Amniotic epithelial cell (primary cell): ENCODE measurements around the gene ARL2.
A peak's percentile ranks its signal among the peaks of the same experiment; 100 is the strongest.
"Not testable (repeated sequence)": the region's sequence is repeated elsewhere in the genome, so short reads cannot be mapped to it uniquely, and the experiment has no call there.

Experiments
- DNase-seq: peaks from one replicate; pipeline ENCODE4 v3.0.0-alpha.2; 2010; ENCODE audit warnings: low read depth

Gene ARL2

DNA sequence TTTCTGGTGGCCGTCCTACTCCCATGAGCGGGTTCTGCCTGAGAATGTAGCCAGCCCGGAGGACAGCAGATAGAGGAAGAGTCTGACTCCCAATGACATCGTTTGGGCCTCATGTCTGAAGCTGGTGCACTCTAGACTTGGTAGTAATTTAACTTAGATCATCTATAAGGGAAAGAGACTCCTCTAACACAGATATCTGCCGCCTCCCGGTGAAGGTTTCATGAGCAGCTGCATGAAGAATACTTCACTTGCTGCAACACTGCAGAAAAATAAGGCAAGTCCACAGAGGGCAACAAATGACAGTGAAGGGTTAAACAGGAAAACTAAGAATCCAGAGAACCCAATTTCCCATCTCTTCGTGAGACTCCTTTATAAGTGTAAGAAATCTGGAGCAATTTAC is 5.9 kb upstream of the ARL2 start:
- DNase-seq: no peak

DNA sequence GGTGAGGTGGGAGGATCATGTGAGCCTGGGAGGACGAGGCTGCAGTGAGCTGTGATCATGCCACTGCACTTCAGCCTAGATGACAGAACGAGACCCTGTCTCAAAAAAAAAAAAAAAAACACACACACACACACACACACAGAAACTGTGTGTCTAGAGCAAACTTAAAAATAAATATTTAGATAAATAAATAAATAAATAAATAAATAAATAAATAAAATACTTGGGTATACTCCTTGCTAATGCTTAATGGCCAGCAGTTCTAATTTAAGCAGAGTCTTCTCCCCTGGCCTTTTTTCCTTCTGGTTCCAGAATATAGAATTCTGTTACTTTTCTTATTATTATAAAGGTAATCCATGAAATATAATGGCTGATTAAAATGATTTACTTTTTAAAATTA is 5.1 kb upstream of the ARL2 start:
- no peak for DNase-seq

DNA sequence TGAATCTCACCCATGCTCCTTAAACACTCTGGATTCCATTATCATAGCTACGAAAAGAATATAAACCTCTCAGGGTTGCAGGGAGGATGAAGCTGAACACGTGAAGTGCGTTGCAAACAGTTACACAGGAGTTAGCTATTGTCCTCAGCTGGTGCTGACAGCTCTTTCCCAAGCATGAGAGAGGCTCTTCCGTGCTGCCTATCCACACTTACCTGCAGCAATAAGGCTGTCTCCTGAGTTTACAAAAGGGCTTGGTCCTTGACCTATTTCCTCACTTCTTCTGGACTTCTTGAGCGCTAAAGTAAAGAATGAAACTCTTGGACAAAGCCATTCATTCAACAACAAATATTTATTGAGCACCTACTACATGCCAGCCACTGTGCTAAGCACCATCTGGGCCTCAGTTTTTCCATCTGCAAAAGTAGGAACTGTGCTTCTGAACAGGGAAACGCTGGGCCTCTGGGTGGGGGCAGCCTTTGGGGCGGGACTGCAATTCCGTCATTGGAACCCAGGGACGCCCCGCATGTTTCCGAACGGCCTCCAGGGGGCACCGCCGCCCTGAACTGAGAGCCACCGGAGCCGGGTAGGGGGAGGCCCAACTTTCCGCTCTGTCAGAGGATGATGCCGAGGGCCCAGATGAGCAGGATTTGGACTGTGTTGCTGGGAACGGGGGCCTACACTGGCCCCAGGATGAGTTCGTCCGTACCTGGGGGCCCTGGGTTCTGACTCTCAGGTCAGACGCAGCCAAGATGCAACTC is 651 bp upstream of the ARL2 start:
- DNase-seq: peak; percentile 73

DNA sequence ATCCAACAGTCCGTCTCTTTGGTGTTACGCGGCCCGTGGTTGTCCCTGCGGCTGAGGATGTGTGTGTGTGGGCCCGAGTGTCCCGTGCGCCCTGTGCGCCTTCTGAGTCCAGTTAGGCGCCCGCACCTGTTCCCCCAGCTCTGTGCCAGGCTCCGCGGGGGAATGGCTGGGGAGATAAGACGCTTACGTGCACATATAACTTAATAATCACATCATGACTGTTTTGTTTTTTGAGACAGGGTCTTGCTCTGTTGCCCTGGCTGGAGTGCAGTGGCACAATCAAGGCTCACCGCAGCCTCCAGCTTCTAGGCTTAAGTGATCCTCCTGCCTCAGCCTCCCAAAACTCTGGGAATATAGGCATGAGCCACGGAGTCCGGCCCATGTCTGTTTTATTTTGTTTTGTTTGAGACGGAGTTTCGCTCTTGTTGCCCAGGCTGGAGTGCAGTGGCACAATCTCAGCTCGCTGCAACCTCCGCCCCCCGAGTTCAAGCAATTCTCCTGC is 817 bp downstream of the ARL2 start:
- peak; percentile 21 for DNase-seq

DNA sequence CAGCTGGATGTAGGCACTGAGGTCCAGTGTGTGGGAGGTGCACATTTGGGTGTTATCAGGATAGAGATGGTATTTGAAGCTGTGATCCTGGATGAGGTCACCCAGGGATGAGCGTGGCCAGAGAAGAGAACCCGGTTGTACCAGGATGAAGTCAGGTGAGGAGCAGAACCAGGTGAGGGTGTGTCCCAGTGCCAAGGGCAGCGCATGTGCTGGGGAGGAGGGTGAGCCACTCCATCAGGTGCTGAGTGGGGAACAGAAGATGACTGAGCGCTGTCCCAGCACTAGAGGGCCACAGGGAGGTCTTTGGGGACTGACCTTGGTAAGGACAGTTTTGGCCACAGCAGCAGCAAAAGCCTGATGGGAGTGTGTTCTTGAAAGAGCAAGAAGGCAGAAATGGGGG is 2.7 kb downstream of the ARL2 start:
- DNase-seq: no peak

DNA sequence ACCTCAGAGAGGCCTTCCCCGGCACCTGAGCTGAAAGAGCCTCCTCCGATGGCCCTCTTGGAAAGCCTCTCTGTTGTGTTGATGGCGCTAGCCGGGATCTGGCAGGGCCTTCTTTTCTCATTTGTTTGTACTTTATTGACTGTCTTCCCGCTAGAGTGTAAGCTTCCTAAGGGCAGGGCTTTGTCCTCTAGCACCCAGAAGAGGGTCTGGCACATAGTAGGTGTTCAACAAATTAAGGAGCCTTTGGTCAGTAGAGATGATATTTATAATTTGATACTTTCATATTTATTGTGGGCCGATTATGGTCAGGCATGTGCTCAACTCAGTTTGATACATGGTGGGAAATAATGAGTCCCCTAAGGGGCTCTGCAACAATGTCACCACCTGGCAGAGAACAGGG is 4.0 kb downstream of the ARL2 start:
- DNase-seq: no peak

DNA sequence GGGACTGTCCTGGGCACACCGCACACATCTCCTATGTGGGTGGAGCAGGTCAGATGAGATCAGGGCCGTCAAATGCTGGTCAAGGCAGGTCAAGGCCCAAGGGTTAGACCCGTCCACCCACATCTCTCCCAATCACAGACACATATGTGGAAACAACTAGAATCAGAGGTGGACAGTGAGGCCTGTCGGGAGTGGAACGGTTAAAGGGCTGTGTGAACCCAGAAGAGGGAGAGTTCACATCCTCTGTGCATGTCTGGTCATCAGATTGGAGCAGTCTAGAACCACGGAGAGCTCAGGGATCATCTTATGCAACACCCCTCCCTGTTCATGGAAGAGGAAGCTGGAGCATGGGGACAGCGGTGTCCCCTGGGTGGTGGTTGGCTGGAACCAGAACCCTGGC is 5.9 kb downstream of the ARL2 start:
- no peak for DNase-seq

DNA sequence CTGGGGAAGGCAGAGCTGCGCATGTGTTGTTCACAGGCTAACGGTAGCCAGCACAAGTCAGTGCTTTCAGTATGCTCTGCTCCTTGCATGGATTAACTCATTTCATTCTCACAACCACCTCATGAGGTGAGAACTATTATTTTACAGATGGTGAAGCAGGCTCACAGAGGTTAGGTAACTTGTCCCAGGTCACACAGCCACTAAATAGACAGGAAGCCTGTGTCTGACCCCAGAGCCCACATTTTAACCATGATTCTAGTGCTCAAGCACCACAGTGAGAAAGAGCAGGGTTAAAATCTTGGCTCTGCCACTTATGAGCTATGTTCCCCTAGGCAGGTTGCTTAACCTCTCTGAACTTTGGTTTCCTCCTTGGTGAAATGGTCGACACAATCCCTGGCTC is 7.0 kb downstream of the ARL2 start:
- no peak for DNase-seq

DNA sequence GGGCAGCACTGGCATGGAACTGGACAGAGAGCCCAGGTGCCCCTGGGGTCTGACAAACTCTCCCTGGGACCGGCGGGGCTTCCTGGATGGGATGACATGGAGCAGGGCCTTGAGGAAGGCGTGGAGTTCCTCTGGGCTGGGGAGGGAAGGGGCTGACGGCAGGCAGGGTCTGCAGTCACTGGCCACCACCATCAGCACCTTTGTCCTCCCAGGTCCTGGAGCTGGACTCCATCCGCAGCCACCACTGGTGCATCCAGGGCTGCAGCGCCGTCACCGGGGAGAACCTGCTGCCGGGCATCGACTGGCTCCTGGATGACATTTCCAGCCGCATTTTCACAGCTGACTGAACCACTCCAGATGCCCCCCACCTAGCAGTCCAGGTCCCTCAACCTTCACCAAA is 7.5 kb downstream of the ARL2 start:
- DNase-seq: no peak

DNA sequence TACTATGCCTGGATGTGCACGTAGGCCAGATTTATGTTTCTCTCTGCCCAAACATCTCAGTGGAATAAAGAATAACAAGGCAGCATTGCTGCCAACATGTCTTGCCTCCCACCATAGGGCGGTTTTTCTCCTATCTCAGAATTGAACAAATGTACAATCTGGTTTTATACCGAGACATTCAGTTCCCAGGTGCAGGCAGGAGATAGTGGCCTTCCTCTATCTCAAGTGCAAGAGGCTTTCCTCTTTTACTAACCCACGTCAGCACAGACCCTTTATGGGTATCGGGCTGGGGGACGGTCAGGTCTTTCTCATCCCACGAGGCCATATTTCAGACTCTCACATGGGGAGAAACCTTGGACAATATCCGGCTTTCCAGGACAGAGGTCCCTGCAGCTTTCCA is 9.5 kb downstream of the ARL2 start:
- not testable (repeated sequence) for DNase-seq

DNA sequence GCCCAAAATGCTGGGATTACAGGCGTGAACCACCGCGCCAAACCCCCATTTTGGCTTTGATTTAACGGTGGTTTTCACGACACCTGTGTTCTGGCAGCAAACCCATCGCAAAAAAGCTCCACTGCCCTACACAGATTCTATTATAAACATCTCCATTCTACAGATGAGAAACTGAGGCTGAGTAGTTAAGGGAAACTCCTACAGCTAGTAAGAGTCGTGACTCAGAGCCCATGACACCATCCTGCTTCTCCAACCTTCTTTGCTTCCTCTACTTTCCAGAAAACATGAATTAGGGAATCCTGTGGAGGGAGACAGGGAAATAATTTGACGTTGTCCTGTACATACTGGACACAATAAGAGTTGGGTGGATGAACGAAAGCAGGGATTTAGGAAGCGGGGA is 12.8 kb downstream of the ARL2 start:
- peak; percentile 67 for DNase-seq

DNA sequence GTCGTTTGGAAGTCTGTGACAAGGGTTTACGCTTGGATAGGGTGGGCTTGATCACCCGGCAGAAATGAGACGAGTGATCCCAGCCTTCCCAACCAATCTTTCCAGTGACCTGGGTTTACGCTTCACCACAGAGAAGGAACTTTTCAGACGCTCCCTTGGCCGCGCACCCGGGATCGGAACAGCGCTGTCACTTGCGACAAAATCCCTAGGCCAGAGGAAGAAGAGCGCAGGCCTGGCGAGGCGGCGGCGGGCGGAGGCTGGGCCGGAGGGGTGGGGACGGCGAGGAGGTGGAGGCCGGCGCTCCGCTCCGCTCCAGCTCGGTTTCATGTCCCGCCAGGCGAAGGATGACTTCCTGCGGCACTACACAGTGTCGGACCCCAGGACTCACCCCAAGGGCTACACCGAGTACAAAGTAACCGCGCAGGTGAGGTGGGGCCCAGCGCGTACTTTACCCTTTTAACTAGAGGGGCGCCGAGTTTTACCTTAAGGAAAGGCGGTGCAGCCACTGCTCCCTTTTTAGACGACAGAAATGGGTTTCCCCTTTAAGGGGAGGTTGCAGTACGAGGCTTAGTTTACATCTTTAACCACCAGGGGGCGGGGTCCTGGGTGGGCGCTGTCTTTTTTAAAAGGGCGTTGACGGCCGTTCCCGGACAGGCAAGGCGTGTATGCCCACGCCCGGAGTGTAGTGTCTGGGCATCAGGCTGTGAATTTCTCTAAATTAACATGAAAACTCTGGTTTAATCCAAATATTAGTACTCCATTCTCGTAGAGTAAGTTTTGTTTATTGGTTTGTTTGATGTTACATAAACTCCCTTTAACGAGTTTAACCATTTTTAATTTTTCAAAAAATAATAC is 13.5 kb downstream of the ARL2 start, which contains the start of gene SNX15:
SNX15 (plus strand) TSS at position 227 of the 855 bp plus-strand sequence; CDS start at position 326, 99 bp downstream.
- DNase-seq: peak; percentile 96

DNA sequence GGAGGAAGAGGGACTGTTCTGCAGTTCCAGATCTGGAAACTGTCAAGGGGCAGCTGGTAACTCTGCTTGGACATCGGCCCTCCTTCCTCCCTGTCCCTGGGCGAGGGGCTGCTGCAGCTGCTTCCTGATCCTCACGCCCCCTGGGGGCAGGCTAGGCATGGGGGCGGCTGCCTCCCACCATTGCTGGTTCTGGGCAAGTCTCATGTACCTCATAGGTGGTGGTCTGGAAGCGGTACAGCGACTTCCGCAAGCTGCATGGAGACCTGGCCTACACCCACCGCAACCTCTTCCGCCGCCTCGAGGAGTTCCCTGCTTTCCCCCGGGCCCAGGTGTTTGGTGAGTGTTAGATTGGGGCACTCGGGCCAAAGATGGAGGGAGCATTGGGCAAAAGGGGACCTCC is 18.3 kb downstream of the ARL2 start:
- no peak for DNase-seq

DNA sequence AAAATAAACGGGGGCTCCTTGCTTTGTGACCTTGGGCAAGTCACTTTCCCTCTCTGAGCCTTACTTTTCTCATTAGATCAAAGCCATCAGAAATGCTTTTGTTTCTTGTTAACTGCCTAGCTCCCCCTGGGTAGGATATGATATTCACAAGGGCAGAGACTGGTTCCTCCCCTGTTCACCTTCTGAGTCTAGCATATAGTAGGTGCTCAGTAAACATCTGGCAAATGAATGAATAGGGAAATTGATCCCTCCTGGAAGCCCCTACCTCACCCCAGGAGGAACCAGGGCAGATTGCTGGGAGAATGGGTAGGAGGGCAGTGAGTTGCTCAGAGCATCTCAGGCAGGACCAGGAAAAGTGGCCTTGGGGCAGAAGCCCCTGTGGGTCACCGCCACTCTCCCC is 20.5 kb downstream of the ARL2 start:
- DNase-seq: no peak

DNA sequence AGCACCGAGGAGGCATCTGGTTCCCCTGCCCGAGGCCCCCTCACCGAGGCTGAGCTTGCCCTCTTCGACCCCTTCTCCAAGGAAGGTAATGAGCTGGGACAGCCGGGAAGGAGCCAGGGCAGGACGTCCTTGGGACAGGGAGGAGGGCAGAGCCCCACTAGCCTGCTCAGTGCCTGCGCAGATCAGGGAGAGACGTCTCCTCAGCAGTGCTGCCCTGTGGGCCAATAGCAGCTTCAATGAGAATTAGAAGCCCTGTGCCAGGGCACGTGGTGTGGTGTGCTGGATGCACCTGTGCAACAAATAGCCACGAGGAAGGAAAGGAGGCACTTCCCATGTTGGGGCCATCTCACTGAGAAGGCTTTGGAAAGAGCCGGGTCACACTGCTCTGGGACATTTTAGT is 21.6 kb downstream of the ARL2 start:
- no peak for DNase-seq

DNA sequence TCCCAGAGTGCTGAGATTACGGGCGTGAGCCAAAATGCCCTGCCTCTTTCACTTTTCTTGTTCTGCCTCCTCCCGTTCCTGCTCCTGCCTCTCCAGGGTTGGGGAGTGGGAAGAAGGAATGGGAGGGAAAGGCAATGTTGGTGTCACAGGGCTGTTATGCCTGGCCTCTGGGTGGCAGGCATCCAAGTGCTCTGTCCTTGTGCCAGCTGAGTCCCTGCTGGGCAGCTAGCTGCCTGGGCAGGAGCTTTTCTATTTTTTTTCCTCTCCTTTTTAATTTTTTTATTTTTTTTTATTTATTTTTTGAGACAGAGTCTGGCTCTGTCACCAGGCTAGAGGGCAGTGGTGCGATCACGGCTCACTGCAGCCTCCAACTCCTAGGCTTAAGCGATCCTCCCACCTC is 23.0 kb downstream of the ARL2 start:
- no peak for DNase-seq

DNA sequence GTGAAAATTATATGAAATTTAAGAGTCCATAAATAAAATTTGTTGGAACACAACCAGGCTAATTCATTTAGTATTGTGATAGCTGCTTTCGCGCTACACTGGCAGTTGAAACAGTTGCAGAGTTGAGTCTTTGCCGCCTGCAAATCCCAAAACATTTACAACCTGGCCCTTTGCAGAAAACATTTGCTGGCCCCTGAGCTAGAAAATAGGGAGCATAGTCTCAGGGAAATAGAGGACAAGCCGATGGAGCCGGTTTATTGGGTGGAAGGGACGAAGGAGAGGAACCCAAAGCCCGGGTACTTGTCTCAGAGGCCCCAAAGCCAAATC is 26.5 kb downstream of the ARL2 start:
- DNase-seq: no peak

DNA sequence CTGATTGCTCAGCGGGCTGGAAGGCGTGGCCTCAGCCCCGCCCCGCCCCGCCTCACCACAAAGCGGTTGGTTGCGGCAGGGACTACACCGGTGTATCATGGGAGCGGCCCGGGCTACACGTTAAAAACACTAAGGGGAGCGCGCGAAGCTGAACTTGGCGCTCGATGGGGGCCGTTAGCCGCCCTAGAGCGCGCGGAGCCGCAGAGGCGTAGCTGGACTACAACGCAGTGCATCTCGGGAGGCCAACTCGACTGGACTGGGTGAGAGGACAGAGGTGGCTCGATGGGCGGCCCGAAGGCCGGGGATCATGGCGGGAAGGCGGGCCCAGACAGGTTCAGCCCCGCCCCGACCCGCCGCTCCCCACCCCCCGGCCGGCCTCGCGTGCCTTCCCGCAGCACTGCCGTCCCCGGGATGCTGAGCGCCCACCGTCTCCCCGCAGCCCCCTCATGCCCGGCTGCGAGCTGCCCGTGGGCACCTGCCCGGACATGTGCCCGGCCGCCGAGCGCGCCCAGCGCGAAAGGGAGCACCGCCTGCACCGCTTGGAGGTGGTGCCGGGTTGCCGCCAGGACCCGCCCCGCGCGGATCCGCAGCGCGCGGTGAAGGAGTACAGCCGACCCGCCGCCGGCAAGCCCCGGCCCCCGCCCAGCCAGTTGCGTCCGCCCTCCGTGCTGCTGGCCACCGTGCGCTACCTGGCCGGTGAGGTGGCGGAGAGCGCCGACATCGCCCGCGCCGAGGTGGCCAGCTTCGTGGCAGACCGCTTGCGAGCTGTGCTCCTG is 27.1 kb downstream of the ARL2 start, which contains the start of gene SAC3D1:
SAC3D1 (plus strand) TSS at position 364 of the 776 bp plus-strand sequence; CDS start at position 447, 83 bp downstream.
- DNase-seq: peak; percentile 89

DNA sequence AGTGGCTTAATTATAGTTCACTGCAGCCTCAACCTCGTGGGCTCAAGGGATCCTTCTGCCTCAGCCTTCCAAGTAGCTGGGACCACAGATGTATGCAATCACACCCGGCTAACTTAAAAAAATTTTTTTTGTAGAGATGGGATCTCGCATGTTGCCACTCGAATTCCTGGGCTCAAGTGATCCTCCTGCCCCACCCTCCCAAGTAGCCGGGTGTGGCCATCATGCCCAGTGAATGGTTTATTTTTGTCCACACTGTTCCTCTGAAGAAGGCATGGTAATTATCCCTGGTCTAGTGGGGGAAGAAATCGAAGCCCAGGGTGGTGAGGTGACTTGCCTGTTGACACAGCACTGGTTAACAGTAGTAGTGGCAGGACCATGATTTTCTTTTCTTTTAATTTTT is 28.9 kb downstream of the ARL2 start:
- DNase-seq: no peak

DNA sequence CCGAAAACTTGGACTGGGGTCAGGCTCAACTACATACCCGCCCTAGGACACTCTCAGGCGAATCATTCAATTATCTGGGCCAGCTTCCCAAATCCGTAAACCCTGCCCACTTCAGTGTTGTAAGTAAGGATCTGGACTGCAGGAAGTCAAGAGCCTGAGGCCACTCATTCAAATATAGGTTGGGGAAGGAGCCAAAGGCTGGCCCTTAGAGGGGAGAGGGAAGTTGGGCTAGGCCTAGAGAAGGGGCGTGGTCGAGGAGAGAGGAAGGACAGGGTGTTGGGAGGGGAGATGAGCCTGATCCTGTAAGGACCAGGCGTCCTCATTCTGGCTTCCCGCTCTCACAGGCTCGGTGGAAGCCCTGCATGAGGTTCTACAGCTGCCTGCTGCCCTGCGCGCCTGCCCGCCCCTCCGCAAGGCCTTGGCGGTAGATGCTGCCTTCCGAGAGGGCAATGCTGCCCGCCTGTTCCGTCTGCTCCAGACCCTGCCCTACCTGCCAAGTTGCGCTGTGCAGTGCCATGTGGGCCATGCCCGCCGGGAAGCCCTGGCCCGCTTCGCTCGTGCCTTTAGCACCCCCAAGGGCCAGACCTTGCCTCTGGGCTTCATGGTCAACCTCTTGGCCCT is 30.0 kb downstream of the ARL2 start:
- no peak for DNase-seq

DNA sequence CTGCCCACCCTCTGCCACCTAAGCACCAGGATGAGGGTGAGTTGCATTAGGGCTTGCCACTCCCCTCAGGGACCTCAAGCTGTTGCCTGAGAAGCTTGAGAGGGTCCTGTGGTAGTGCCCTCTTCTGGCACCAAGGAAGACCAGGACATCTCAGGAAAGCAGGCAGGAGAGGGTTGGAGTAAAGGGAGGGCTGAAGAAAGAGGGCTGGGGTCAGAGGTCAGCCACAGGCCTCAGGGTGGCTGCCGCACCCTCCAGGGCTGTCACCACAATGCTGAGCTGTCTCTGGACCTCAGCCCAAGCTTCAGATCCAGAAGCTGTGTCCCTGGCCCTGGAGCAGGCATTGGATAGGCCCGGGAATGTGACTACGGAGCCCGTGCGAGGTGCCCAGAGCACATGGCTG is 31.1 kb downstream of the ARL2 start:
- no peak for DNase-seq

DNA sequence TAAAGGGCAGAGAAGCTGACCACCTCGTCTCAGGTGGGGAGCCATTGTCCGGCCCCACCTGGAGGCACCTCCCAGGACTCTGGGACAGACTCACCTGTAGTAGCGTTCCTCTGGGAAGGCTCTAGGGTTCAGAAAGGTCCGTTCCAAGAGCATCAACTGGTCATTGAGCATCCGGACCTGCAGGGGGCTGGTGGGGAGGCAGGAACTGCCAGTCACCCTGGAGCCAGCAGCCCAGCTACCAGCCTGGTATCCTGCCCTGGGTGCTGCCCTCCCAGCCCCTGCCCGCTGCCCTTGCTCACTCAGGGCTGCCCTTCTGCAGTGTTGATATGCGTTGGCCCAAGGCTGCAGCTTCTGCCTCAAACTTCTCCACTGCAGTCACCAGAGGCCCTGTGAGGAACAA is 31.8 kb downstream of the ARL2 start:
- DNase-seq: no peak
